SK-N-SH (cell line): ENCODE measurements around the gene TCEA2. TPM values are rescaled to one million over a fixed set of nuclear protein-coding genes. Genes with fewer than 3 reads are reported as not detected.

Source experiments
- CTCF ChIA-PET: fragments of 300-600, 350-600 bp; formaldehyde crosslinking; extraction: SDS; loops from one replicate; lab custom pipeline; 2021; lab: Yijun Ruan, JAX
- POLR2A ChIA-PET: fragments of 350-600 bp; sonication (Branson Sonifier 250); formaldehyde crosslinking; extraction: SDS; loops from one replicate; lab custom pipeline; 2020; ENCODE audit warnings: antibody characterized with exemption, inconsistent platforms; lab: Yijun Ruan, JAX
- DNase-seq: peaks from one replicate; pipeline ENCODE4 v3.0.0; 2012
- H2AFZ ChIP-seq: fragments of 200-600 bp; sonication (generic); 2 replicates; pipeline ENCODE4 v1.8.1; 2016; ENCODE audit warnings: antibody characterized with exemption, mild to moderate bottlenecking, low read depth
- H3F3A ChIP-seq: fragments of 200-600 bp; sonication (generic); replicated peaks from 2 replicates; pipeline ENCODE3; 2016; ENCODE audit warnings: antibody characterized with exemption, mild to moderate bottlenecking; ENCODE audit not compliant: insufficient read depth
- H3K27ac ChIP-seq, 2 experiments: fragments of 200-500 bp in 1 of 2; fragments of 200-600 bp in 1 of 2; sonication (Bioruptor generic) in 1 of 2; sonication (generic), shearing (Covaris generic) in 1 of 2; 2 replicates each; pipeline versions ENCODE4 v1.5.1 to v1.6.1; 2014 to 2016; ENCODE audit warnings: low read depth in 2 of 2, inconsistent platforms in 1 of 2, low read length in 1 of 2, mild to moderate bottlenecking in 1 of 2, mixed read lengths in 1 of 2
- H3K27me3 ChIP-seq: fragments of 200-600 bp; sonication (generic), shearing (Covaris generic); 2 replicates; pipeline ENCODE4 v1.6.1; 2016; ENCODE audit warnings: mixed run types; ENCODE audit not compliant: insufficient read depth
- H3K36me3 ChIP-seq, 2 experiments: fragments of 200-500 bp in 1 of 2; fragments of 200-600 bp in 1 of 2; sonication (Bioruptor generic) in 1 of 2; sonication (generic) in 1 of 2; replicated peaks in 1 of 2; 2 replicates each; pipeline versions ENCODE3 to v1.5.1; 2014 to 2016; ENCODE audit warnings: low read length in 1 of 2, mild to moderate bottlenecking in 1 of 2; ENCODE audit not compliant: insufficient read depth in 2 of 2, control insufficient read depth in 1 of 2
- H3K4me1 ChIP-seq, 2 experiments: fragments of 200-500 bp in 1 of 2; fragments of 200-600 bp in 1 of 2; sonication (Bioruptor generic) in 1 of 2; sonication (generic), shearing (Covaris generic) in 1 of 2; 2 replicates each; pipeline versions ENCODE4 v1.5.1 to v1.6.1; 2014 to 2016; ENCODE audit warnings: low read depth in 1 of 2, low read length in 1 of 2, mixed run types in 1 of 2; ENCODE audit not compliant: insufficient read depth in 2 of 2, control insufficient read depth in 1 of 2
- H3K4me2 ChIP-seq: fragments of 200-600 bp; sonication (generic), shearing (Covaris generic); 2 replicates; pipeline ENCODE4 v1.6.1; 2017; ENCODE audit warnings: mixed run types
- H3K4me3 ChIP-seq, 2 experiments: fragments of 200-500 bp in 1 of 2; fragments of 200-600 bp in 1 of 2; sonication (Bioruptor generic) in 1 of 2; sonication (generic), shearing (Covaris generic) in 1 of 2; 2 replicates each; pipeline versions ENCODE4 v1.5.1 to v1.8.1; 2014 to 2016; ENCODE audit warnings: low read depth in 2 of 2, inconsistent platforms in 1 of 2, low read length in 1 of 2, mild to moderate bottlenecking in 1 of 2, mixed read lengths in 1 of 2, moderate library complexity in 1 of 2
- H3K79me2 ChIP-seq: fragments of 200-600 bp; sonication (generic); 2 replicates; pipeline ENCODE4 v1.8.1; 2017; ENCODE audit warnings: mild to moderate bottlenecking; ENCODE audit not compliant: insufficient read depth
- H3K9ac ChIP-seq: fragments of 200-600 bp; sonication (generic); 2 replicates; pipeline ENCODE4 v1.6.1; 2017; ENCODE audit warnings: mixed run types
- H3K9me2 ChIP-seq: fragments of 200-600 bp; sonication (generic); 2 replicates; pipeline ENCODE4 v1.6.1; 2017; ENCODE audit warnings: mixed run types
- H3K9me3 ChIP-seq: fragments of 200-600 bp; sonication (generic); 2 replicates; pipeline ENCODE4 v1.6.1; 2017; ENCODE audit warnings: mixed run types, mild to moderate bottlenecking, moderate library complexity
- H4K20me1 ChIP-seq: fragments of 200-600 bp; sonication (generic); 2 replicates; pipeline ENCODE4 v1.6.1; 2017; ENCODE audit warnings: mild to moderate bottlenecking, mixed run types; ENCODE audit not compliant: insufficient read depth
- ELF1 ChIP-seq: IDR thresholded peaks from 2 replicates; pipeline ENCODE4 v1.4.0; 2012
- EP300 ChIP-seq, 2 experiments: IDR thresholded peaks; 2 replicates each; pipeline versions ENCODE4 v1.4.0 to v1.6.1; 2012; ENCODE audit warnings: borderline replicate concordance in 1 of 2, low read depth in 1 of 2, low read length in 1 of 2
- FOXJ3 ChIP-seq: sonication (generic); formaldehyde crosslinking; IDR thresholded peaks from 2 replicates; pipeline ENCODE4 v1.5.1; 2020; ENCODE audit warnings: mild to moderate bottlenecking, missing genetic modification reagents
- FOXM1 ChIP-seq: IDR thresholded peaks from 2 replicates; pipeline ENCODE4 v1.4.0; 2012; ENCODE audit warnings: low read depth, mild to moderate bottlenecking
- GABPA ChIP-seq: IDR thresholded peaks from 2 replicates; pipeline ENCODE4 v1.4.0; 2012; ENCODE audit warnings: low read depth, mild to moderate bottlenecking
- JUND ChIP-seq: IDR thresholded peaks from 2 replicates; pipeline ENCODE4 v1.4.0; 2012
- MEF2A ChIP-seq: IDR thresholded peaks from 2 replicates; pipeline ENCODE4 v1.4.0; 2012; ENCODE audit warnings: low read depth, borderline replicate concordance
- MXI1 ChIP-seq: IDR thresholded peaks from 2 replicates; pipeline ENCODE4 v1.6.1; 2012; ENCODE audit warnings: mild to moderate bottlenecking, low read depth, low read length, improper control_type of control experiment
- RCOR1 ChIP-seq: fragments of 150-350 bp; IDR thresholded peaks from 2 replicates; pipeline ENCODE4 v1.6.1; 2017; ENCODE audit warnings: antibody characterized with exemption, low read length
- SMC3 ChIP-seq: IDR thresholded peaks from 2 replicates; pipeline ENCODE4 v1.6.1; 2012; ENCODE audit warnings: low read depth, low read length, improper control_type of control experiment
- TCF12 ChIP-seq: IDR thresholded peaks from 2 replicates; pipeline ENCODE4 v1.4.0; 2012
- TEAD4 ChIP-seq: IDR thresholded peaks from 2 replicates; pipeline ENCODE4 v1.4.0; 2012; ENCODE audit warnings: mild to moderate bottlenecking, borderline replicate concordance; ENCODE audit not compliant: insufficient read depth
- USF1 ChIP-seq: IDR thresholded peaks from 2 replicates; pipeline ENCODE4 v1.4.0; 2012; ENCODE audit warnings: low read depth, borderline replicate concordance
- USF2 ChIP-seq: fragments of 150-350 bp; IDR thresholded peaks from 2 replicates; pipeline ENCODE4 v1.6.1; 2017; ENCODE audit warnings: antibody characterized with exemption, low read length, low read depth, borderline replicate concordance
- YY1 ChIP-seq: IDR thresholded peaks from 2 replicates; pipeline ENCODE4 v1.4.0; 2012; ENCODE audit warnings: low read depth, mild to moderate bottlenecking
- WGBS: methylation state at CpG from one replicate; pipeline ENCODE4 v1.1.6; 2017; ENCODE audit warnings: low lambda C conversion rate; 5-methylcytosine and 5-hydroxymethylcytosine counted together
- polyA plus RNA-seq, 3 experiments: library from polyadenylated mRNA; depleted of rRNA; stranded (reverse); fragments of >200 nt; gene quantifications; 2 replicates each; pipeline ENCODE4 v1.2.3, GENCODE V29; 2012
- TF ChIP-seq, protein P1 (sequence below): fragments of 200-600 bp; sonication (generic); IDR thresholded peaks from 2 replicates; pipeline ENCODE4 v1.6.1; 2017; ENCODE audit warnings: antibody characterized with exemption, mild to moderate bottlenecking, moderate library complexity
- TF ChIP-seq, protein P2 (sequence below): fragments of 150-350 bp; IDR thresholded peaks from 2 replicates; pipeline ENCODE4 v1.6.1; 2016; ENCODE audit warnings: mild to moderate bottlenecking, low read depth, low read length
- TF ChIP-seq, protein P3 (sequence below): IDR thresholded peaks from 2 replicates; pipeline ENCODE4; 2012
- TF ChIP-seq, protein P4 (sequence below): IDR thresholded peaks from 2 replicates; pipeline ENCODE4 v1.4.0; 2012; ENCODE audit warnings: low read depth, borderline replicate concordance

Gene TCEA2
- polyA plus RNA-seq, 1 of the 3 experiments (the other 2 are of a cell fraction): 98.9 TPM

DNA sequence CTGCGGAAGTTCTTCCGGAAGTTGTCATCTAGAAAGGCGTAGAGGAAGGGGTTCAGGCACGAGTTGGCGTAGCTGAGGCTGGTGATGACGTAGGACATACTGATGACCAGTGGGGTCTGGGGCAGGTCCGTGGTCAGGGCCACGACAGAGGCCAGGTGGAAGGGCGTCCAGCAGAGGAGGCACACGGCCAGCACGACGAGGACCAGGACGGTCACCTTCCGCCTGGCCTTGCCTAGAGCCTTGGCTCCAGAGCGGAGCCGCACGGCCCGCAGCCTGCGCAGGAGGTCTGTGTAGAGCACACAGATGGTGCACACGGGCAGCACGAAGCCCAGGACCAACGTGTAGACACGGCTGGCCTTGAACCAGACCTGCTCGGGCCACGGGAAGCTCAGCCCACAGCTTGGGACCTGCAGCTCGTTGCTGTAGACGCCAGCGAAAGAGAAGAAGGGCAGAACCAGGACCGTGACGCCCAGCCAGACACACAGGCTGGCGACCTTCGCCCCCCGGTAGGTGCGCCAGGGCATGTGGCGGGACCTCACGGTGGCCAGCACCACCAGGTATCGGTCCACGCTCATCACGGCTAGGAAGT is 42.9 kb downstream of the TCEA2 start:
- Histone ChIP-seq H2AFZ (no peak overlapping the region), H3K27me3 (no peaks in the 10 kb centered on the region; the same call in 1 of the 2 replicates), H3K9ac (no peak overlapping the region), H3K4me3 (no peak overlapping the region), H3K9me2 (no peaks in the 10 kb centered on the region), H4K20me1 (no peaks in the 10 kb centered on the region), H3K27ac (no peak overlapping the region), H3K4me2 (no peak overlapping the region), H3F3A (no peaks in the 10 kb centered on the region), H3K79me2 (no peaks in the 10 kb centered on the region), H3K4me1 (peaks cover 0 to 12% of the 10 kb centered on the region in 2 experiments; a peak in 1 of 4 replicates), H3K36me3 (no peaks in the 10 kb centered on the region), H3K9me3 (no peaks in the 10 kb centered on the region)
- ChIA-PET CTCF (interaction anchor here (1.0 to 1.5 kb wide), 3 partner anchors 10 to 15 kb away, joined by 3 read pairs; no protein-coding TSS in a partner anchor), POLR2A (no interaction called here)
- DNase-seq: no peak
- WGBS: 77% methylated on average over 20 of the region's 39 CpGs
- TF ChIP-seq RCOR1 (no peak), TCF12 (no peak), USF2 (no peak), MXI1 (no peak), MEF2A (no peak), USF1 (no peak), TEAD4 (no peak), EP300 (IDR thresholded peaks at IDR 0.05; ENCODE audit: borderline replicate concordance in 1 of 2, low read depth in 1 of 2, low read length in 1 of 2) (no peak), ELF1 (no peak), JUND (no peak), GABPA (no peak), YY1 (no peak), FOXM1 (no peak), FOXJ3 (CRISPR knock-in tag) (no peak), SMC3 (no peak)
- TF ChIP-seq, protein P1, sequence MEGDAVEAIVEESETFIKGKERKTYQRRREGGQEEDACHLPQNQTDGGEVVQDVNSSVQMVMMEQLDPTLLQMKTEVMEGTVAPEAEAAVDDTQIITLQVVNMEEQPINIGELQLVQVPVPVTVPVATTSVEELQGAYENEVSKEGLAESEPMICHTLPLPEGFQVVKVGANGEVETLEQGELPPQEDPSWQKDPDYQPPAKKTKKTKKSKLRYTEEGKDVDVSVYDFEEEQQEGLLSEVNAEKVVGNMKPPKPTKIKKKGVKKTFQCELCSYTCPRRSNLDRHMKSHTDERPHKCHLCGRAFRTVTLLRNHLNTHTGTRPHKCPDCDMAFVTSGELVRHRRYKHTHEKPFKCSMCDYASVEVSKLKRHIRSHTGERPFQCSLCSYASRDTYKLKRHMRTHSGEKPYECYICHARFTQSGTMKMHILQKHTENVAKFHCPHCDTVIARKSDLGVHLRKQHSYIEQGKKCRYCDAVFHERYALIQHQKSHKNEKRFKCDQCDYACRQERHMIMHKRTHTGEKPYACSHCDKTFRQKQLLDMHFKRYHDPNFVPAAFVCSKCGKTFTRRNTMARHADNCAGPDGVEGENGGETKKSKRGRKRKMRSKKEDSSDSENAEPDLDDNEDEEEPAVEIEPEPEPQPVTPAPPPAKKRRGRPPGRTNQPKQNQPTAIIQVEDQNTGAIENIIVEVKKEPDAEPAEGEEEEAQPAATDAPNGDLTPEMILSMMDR: no peak
- TF ChIP-seq, protein P2, sequence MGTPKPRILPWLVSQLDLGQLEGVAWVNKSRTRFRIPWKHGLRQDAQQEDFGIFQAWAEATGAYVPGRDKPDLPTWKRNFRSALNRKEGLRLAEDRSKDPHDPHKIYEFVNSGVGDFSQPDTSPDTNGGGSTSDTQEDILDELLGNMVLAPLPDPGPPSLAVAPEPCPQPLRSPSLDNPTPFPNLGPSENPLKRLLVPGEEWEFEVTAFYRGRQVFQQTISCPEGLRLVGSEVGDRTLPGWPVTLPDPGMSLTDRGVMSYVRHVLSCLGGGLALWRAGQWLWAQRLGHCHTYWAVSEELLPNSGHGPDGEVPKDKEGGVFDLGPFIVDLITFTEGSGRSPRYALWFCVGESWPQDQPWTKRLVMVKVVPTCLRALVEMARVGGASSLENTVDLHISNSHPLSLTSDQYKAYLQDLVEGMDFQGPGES: no peak
- TF ChIP-seq, protein P3, sequence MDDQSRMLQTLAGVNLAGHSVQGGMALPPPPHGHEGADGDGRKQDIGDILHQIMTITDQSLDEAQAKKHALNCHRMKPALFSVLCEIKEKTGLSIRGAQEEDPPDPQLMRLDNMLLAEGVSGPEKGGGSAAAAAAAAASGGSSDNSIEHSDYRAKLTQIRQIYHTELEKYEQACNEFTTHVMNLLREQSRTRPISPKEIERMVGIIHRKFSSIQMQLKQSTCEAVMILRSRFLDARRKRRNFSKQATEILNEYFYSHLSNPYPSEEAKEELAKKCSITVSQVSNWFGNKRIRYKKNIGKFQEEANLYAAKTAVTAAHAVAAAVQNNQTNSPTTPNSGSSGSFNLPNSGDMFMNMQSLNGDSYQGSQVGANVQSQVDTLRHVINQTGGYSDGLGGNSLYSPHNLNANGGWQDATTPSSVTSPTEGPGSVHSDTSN: no peak
- TF ChIP-seq, protein P4, sequence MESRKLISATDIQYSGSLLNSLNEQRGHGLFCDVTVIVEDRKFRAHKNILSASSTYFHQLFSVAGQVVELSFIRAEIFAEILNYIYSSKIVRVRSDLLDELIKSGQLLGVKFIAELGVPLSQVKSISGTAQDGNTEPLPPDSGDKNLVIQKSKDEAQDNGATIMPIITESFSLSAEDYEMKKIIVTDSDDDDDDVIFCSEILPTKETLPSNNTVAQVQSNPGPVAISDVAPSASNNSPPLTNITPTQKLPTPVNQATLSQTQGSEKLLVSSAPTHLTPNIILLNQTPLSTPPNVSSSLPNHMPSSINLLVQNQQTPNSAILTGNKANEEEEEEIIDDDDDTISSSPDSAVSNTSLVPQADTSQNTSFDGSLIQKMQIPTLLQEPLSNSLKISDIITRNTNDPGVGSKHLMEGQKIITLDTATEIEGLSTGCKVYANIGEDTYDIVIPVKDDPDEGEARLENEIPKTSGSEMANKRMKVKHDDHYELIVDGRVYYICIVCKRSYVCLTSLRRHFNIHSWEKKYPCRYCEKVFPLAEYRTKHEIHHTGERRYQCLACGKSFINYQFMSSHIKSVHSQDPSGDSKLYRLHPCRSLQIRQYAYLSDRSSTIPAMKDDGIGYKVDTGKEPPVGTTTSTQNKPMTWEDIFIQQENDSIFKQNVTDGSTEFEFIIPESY: no peak
